ENCODE measurements around the gene SDHA. TPM values are rescaled to one million over a fixed set of nuclear protein-coding genes. Genes with fewer than 3 reads are reported as not detected.

Gene SDHA
- polyA plus RNA-seq, 2 of the 4 experiments (the other 2 are of a cell fraction), result 115 to 134 TPM

GRCh38 chr5:179401-179800 is 38.7 kb upstream of the SDHA start:
- ATAC-seq (no peak), FAIRE-seq (no peak)
- CTCF ChIA-PET, result interaction anchor here (2.9 kb wide), 1 partner anchor 10 kb away, joined by 12 read pairs; no protein-coding TSS in a partner anchor

GRCh38 chr5:180286-180918 is 37.7 kb upstream of the SDHA start:
- CTCF ChIA-PET, result interaction anchor here (0.9 to 2.9 kb wide), 5 partner anchors 9 to 27 kb away, joined by 3 to 12 read pairs (median 3); partner anchors contain the start of gene LRRC14B
- ATAC-seq (no peak), DNase-seq (ENCODE audit: low read depth in 1 of 2, low spot score in 1 of 2) (no peak), FAIRE-seq (no peak)
- H3K4me3 ChIP-seq, result no peak overlapping the region
- H3K27ac ChIP-seq, result no peak overlapping the region
- TF ChIP-seq FOSB (CRISPR knock-in tag; IDR thresholded peaks at IDR 0.05) (no peak), JUN (IDR thresholded peaks at IDR 0.05) (no peak), HDAC2 (IDR thresholded peaks at IDR 0.05) (no peak), HOXA7 (CRISPR knock-in tag; IDR thresholded peaks at IDR 0.05) (no peak), POLR2A (IDR thresholded peaks at IDR 0.05; ENCODE audit: low read length) (no peak)
- H3K4me1 ChIP-seq, result no peaks in the 10 kb centered on the region
- 66% methylated on average over 12 of the region's 13 CpGs for WGBS (ENCODE audit: missing lambda C conversion rate)
- POLR2A ChIA-PET, result no interaction called here
- no peaks in the 10 kb centered on the region for H3K9me3 ChIP-seq
- H3K4me2 ChIP-seq, result no peak overlapping the region

More at GRCh38 chr5:179401-179800, 38.7 kb upstream of the SDHA start:
- TF ChIP-seq HOXA7 (CRISPR knock-in tag; IDR thresholded peaks at IDR 0.05) (no peak), CHD2 (IDR thresholded peaks at IDR 0.05; ENCODE audit: low read length, partially characterized antibody) (no peak)
- TF ChIP-seq, protein P1, sequence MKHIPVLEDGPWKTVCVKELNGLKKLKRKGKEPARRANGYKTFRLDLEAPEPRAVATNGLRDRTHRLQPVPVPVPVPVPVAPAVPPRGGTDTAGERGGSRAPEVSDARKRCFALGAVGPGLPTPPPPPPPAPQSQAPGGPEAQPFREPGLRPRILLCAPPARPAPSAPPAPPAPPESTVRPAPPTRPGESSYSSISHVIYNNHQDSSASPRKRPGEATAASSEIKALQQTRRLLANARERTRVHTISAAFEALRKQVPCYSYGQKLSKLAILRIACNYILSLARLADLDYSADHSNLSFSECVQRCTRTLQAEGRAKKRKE (CRISPR knock-in tag; IDR thresholded peaks at IDR 0.05; ENCODE audit: low read depth), result no peak
- no peaks in the 10 kb centered on the region for H3K4me1 ChIP-seq
- no peak overlapping the region for H3K4me2 ChIP-seq
- POLR2A ChIA-PET, result no interaction called here
- no peaks in the 10 kb centered on the region for H3K9me3 ChIP-seq
- H3K4me3 ChIP-seq, result no peak overlapping the region
- 78% methylated on average over 8 of the region's 9 CpGs for WGBS (ENCODE audit: missing lambda C conversion rate)
- H3K27ac ChIP-seq, result no peak overlapping the region
- DNase-seq (ENCODE audit: low read depth in 1 of 2, low spot score in 1 of 2), result no peak

- H3K4me3 ChIP-seq, result no peak overlapping the region
- no peak overlapping the region for H3K4me2 ChIP-seq
- CTCF ChIA-PET, result interaction anchor here (1.2 to 2.9 kb wide), 3 partner anchors 8 to 27 kb away, joined by 3 to 12 read pairs (median 3); no protein-coding TSS in a partner anchor
- H3K4me1 ChIP-seq, result no peaks in the 10 kb centered on the region
- FAIRE-seq (no peak), DNase-seq (ENCODE audit: low read depth in 1 of 2, low spot score in 1 of 2) (no peak), ATAC-seq (no peak)
- no peaks in the 10 kb centered on the region for H3K9me3 ChIP-seq
- no peak overlapping the region for H3K27ac ChIP-seq
- TF ChIP-seq PBX3 (IDR thresholded peaks at IDR 0.05) (no peak), EHMT2 (IDR thresholded peaks at IDR 0.05; ENCODE audit: low read depth) (no peak), NFE2L2 (conservative IDR thresholded peaks at IDR 0.05; ENCODE audit: low read length) (no peak), CBX2 (IDR thresholded peaks at IDR 0.05; ENCODE audit: borderline replicate concordance, low read depth) (no peak)
- 74% methylated on average over 9 of the region's 9 CpGs for WGBS (ENCODE audit: missing lambda C conversion rate)
- POLR2A ChIA-PET, result no interaction called here
Observed at GRCh38 chr5:181160-181559, 37.0 kb upstream of the SDHA start.

- POLR2A ChIA-PET, result no interaction called here
- no peak for ATAC-seq
- WGBS (ENCODE audit: missing lambda C conversion rate), result 79% methylated on average over 15 of the region's 22 CpGs
- no peak for TF ChIP-seq TFCP2L1 (CRISPR knock-in tag; IDR thresholded peaks at IDR 0.05)
- TF ChIP-seq GATA3 (IDR thresholded peaks at IDR 0.05; ENCODE audit: borderline replicate concordance), result no peak
- TF ChIP-seq, protein P2, sequence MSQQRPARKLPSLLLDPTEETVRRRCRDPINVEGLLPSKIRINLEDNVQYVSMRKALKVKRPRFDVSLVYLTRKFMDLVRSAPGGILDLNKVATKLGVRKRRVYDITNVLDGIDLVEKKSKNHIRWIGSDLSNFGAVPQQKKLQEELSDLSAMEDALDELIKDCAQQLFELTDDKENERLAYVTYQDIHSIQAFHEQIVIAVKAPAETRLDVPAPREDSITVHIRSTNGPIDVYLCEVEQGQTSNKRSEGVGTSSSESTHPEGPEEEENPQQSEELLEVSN (IDR thresholded peaks at IDR 0.05; ENCODE audit: borderline replicate concordance, low read depth), result no peak
- no peak for TF ChIP-seq POLR2AphosphoS2 (conservative IDR thresholded peaks at IDR 0.05; ENCODE audit: low read length)
- TF ChIP-seq MYC (IDR thresholded peaks at IDR 0.05; ENCODE audit: borderline replicate concordance, low read length), result no peak
- TF ChIP-seq SREBF2 (IDR thresholded peaks at IDR 0.05), result no peak
- TF ChIP-seq, protein P3, sequence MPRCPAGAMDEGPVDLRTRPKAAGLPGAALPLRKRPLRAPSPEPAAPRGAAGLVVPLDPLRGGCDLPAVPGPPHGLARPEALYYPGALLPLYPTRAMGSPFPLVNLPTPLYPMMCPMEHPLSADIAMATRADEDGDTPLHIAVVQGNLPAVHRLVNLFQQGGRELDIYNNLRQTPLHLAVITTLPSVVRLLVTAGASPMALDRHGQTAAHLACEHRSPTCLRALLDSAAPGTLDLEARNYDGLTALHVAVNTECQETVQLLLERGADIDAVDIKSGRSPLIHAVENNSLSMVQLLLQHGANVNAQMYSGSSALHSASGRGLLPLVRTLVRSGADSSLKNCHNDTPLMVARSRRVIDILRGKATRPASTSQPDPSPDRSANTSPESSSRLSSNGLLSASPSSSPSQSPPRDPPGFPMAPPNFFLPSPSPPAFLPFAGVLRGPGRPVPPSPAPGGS (IDR thresholded peaks at IDR 0.05), result no peak
- TF ChIP-seq, protein P4, sequence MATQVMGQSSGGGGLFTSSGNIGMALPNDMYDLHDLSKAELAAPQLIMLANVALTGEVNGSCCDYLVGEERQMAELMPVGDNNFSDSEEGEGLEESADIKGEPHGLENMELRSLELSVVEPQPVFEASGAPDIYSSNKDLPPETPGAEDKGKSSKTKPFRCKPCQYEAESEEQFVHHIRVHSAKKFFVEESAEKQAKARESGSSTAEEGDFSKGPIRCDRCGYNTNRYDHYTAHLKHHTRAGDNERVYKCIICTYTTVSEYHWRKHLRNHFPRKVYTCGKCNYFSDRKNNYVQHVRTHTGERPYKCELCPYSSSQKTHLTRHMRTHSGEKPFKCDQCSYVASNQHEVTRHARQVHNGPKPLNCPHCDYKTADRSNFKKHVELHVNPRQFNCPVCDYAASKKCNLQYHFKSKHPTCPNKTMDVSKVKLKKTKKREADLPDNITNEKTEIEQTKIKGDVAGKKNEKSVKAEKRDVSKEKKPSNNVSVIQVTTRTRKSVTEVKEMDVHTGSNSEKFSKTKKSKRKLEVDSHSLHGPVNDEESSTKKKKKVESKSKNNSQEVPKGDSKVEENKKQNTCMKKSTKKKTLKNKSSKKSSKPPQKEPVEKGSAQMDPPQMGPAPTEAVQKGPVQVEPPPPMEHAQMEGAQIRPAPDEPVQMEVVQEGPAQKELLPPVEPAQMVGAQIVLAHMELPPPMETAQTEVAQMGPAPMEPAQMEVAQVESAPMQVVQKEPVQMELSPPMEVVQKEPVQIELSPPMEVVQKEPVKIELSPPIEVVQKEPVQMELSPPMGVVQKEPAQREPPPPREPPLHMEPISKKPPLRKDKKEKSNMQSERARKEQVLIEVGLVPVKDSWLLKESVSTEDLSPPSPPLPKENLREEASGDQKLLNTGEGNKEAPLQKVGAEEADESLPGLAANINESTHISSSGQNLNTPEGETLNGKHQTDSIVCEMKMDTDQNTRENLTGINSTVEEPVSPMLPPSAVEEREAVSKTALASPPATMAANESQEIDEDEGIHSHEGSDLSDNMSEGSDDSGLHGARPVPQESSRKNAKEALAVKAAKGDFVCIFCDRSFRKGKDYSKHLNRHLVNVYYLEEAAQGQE (IDR thresholded peaks at IDR 0.05), result no peak
- TF ChIP-seq ZC3H11A (IDR thresholded peaks at IDR 0.05), result no peak
- no peak for TF ChIP-seq HOXB5 (CRISPR knock-in tag; IDR thresholded peaks at IDR 0.05)
- TF ChIP-seq CTCF (IDR thresholded peaks at IDR 0.05), result no peak
Observed at GRCh38 chr5:181566-181965, 36.6 kb upstream of the SDHA start.

More at GRCh38 chr5:181566-181965, 36.6 kb upstream of the SDHA start:
- Histone ChIP-seq H3K27ac (no peak overlapping the region), H3K9me3 (no peaks in the 10 kb centered on the region), H3K4me2 (no peak overlapping the region), H3K4me1 (no peaks in the 10 kb centered on the region), H3K4me3 (no peak overlapping the region)
- FAIRE-seq (no peak), DNase-seq (ENCODE audit: low read depth in 1 of 2, low spot score in 1 of 2) (no peak)
- CTCF ChIA-PET, result interaction anchor here (1.7 kb wide), 1 partner anchor 10 kb away, joined by 3 read pairs; no protein-coding TSS in a partner anchor
